A549 (cell line): ENCODE results near the gene PDE4D.

Experiments used
- TF ChIP-seq, protein P1 (sequence below): fragments of 200-600 bp; sonication (generic); IDR thresholded peaks from 2 replicates; pipeline ENCODE4 v1.6.1; 2016; ENCODE audit warnings: antibody characterized with exemption, mild to moderate bottlenecking, moderate library complexity
- TF ChIP-seq, protein P2 (sequence below): fragments of >200 bp; sonication (Bioruptor Twin); formaldehyde crosslinking; IDR thresholded peaks from 3 replicates; pipeline ENCODE4 v1.5.1; 2016

DNA sequence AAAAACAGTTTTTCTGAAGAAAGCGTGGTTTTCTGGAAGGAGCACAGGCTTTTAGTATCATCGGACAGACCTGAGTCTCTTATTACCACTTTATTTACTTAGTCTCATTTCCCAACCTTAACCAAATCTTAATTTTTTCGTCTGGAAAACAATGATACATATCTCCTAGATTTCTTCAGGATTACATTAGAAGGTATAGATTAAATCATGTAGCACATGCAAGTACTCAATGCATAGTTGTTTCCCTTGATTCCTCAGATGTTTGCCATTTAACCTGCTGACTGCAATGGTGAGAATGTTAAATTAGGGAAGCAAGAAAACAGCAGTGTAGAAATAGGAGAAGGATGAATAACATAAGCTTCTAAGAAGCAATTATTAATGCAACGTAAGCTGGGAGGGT is 289.4 kb downstream of the PDE4D start:
- TF ChIP-seq, protein P1, sequence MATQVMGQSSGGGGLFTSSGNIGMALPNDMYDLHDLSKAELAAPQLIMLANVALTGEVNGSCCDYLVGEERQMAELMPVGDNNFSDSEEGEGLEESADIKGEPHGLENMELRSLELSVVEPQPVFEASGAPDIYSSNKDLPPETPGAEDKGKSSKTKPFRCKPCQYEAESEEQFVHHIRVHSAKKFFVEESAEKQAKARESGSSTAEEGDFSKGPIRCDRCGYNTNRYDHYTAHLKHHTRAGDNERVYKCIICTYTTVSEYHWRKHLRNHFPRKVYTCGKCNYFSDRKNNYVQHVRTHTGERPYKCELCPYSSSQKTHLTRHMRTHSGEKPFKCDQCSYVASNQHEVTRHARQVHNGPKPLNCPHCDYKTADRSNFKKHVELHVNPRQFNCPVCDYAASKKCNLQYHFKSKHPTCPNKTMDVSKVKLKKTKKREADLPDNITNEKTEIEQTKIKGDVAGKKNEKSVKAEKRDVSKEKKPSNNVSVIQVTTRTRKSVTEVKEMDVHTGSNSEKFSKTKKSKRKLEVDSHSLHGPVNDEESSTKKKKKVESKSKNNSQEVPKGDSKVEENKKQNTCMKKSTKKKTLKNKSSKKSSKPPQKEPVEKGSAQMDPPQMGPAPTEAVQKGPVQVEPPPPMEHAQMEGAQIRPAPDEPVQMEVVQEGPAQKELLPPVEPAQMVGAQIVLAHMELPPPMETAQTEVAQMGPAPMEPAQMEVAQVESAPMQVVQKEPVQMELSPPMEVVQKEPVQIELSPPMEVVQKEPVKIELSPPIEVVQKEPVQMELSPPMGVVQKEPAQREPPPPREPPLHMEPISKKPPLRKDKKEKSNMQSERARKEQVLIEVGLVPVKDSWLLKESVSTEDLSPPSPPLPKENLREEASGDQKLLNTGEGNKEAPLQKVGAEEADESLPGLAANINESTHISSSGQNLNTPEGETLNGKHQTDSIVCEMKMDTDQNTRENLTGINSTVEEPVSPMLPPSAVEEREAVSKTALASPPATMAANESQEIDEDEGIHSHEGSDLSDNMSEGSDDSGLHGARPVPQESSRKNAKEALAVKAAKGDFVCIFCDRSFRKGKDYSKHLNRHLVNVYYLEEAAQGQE, result no peak
- TF ChIP-seq, protein P2, sequence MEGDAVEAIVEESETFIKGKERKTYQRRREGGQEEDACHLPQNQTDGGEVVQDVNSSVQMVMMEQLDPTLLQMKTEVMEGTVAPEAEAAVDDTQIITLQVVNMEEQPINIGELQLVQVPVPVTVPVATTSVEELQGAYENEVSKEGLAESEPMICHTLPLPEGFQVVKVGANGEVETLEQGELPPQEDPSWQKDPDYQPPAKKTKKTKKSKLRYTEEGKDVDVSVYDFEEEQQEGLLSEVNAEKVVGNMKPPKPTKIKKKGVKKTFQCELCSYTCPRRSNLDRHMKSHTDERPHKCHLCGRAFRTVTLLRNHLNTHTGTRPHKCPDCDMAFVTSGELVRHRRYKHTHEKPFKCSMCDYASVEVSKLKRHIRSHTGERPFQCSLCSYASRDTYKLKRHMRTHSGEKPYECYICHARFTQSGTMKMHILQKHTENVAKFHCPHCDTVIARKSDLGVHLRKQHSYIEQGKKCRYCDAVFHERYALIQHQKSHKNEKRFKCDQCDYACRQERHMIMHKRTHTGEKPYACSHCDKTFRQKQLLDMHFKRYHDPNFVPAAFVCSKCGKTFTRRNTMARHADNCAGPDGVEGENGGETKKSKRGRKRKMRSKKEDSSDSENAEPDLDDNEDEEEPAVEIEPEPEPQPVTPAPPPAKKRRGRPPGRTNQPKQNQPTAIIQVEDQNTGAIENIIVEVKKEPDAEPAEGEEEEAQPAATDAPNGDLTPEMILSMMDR, result no peak
